K562 (cell line): ENCODE data around the gene PRM3. TPM values are rescaled to one million over a fixed set of nuclear protein-coding genes. Genes with fewer than 3 reads are reported as not detected.
"Not testable (repeated sequence)": the region's sequence is repeated elsewhere in the genome, so short reads cannot be mapped to it uniquely, and the experiment has no call there.

Source experiments
- ATAC-seq: fragments of 200-7000 bp; cut with Tn5 transposase; 3 replicates; pipeline ENCODE4 v1.9.1; 2020; ENCODE audit warnings: moderate library complexity
- BruUV-seq: library from RNA; stranded (reverse); fragments of 400-500 nt; replicated peaks from 2 replicates; lab custom pipeline; 2021; lab: Mats Ljungman, UMichigan
- CTCF ChIA-PET: fragments of 300-600 bp; formaldehyde crosslinking; extraction: SDS; loops from one replicate; lab custom pipeline; 2021; ENCODE audit warnings: low intra/inter-chr PET ratio; lab: Yijun Ruan, JAX
- POLR2A ChIA-PET: fragments of 300-600, 350-650 bp; sonication (Branson Sonifier 250); formaldehyde crosslinking; extraction: SDS; loops from one replicate; lab custom pipeline; 2021; ENCODE audit warnings: antibody characterized with exemption, inconsistent platforms; lab: Yijun Ruan, JAX
- DNase-seq, 4 experiments: peaks; one replicate each; pipeline versions ENCODE4 v3.0.0 to v3.0.0-alpha.2; 2011 to 2018; ENCODE audit warnings: low spot score in 3 of 4, mixed read lengths in 3 of 4; ENCODE audit errors: extremely low read depth in 1 of 4
- FAIRE-seq: peaks from 2 replicates; lab custom pipeline; 2011; peaks lifted over from hg19 to GRCh38; lab: Jason Lieb, UNC
- H2AFZ ChIP-seq: 2 replicates; pipeline ENCODE4 v1.6.0; 2011; ENCODE audit warnings: low read depth, low read length, control low read depth, inconsistent platforms
- H3K27ac ChIP-seq: fragments of 200-600 bp; 3 replicates; pipeline ENCODE4 v1.8.0; 2011; ENCODE audit warnings: low read depth, mild to moderate bottlenecking, control low read depth, inconsistent platforms, low read length, moderate library complexity, mixed read lengths; ENCODE audit errors: extremely low read depth
- H3K27me3 ChIP-seq, 2 experiments: fragments of 300-600 bp in 1 of 2; 2 replicates in 1 of 2; 3 replicates in 1 of 2; pipeline versions ENCODE4 v1.6.0 to v1.8.0; 2011; ENCODE audit warnings: inconsistent platforms in 2 of 2, low read length in 2 of 2, mild to moderate bottlenecking in 1 of 2, mixed read lengths in 1 of 2, moderate library complexity in 1 of 2; ENCODE audit not compliant: control insufficient read depth in 2 of 2, insufficient read depth in 2 of 2
- H3K36me3 ChIP-seq: fragments of 300-600 bp; 3 replicates; pipeline ENCODE4 v1.8.0; 2011; ENCODE audit warnings: mild to moderate bottlenecking, low read length, inconsistent platforms; ENCODE audit not compliant: control insufficient read depth, insufficient read depth
- H3K4me1 ChIP-seq, 2 experiments: fragments of 200-600 bp in 1 of 2; replicated peaks in 1 of 2; 2 replicates in 1 of 2; 3 replicates in 1 of 2; pipeline versions ENCODE4 v1.5.1 to v1.8.0; 2011; ENCODE audit warnings: inconsistent platforms in 2 of 2, low read length in 2 of 2, mild to moderate bottlenecking in 1 of 2, mixed read lengths in 1 of 2, moderate library complexity in 1 of 2; ENCODE audit not compliant: control insufficient read depth in 2 of 2, insufficient read depth in 2 of 2
- H3K4me2 ChIP-seq: 2 replicates; pipeline ENCODE4 v1.6.1; 2011; ENCODE audit warnings: low read length, control low read depth, inconsistent platforms, mixed read lengths; ENCODE audit not compliant: insufficient read depth
- H3K4me3 ChIP-seq: fragments of 200-600 bp; sonication (generic), shearing (Covaris generic); 2 replicates; pipeline ENCODE4 v1.5.1; 2016; ENCODE audit warnings: control low read depth, inconsistent platforms
- H3K79me2 ChIP-seq: fragments of 200-600 bp; 3 replicates; pipeline ENCODE4 v1.8.0; 2011; ENCODE audit warnings: low read length, inconsistent platforms; ENCODE audit not compliant: control insufficient read depth, insufficient read depth
- H3K9ac ChIP-seq, 2 experiments: 2 replicates each; pipeline versions ENCODE4 v1.6.0 to v1.6.1; 2011; ENCODE audit warnings: low read depth in 2 of 2, low read length in 2 of 2, control low read depth in 1 of 2, inconsistent platforms in 1 of 2, mild to moderate bottlenecking in 1 of 2, mixed read lengths in 1 of 2; ENCODE audit not compliant: insufficient read depth in 1 of 2
- H3K9me1 ChIP-seq: one replicate; pipeline ENCODE4 v1.6.0; 2011; ENCODE audit warnings: inconsistent platforms, mild to moderate bottlenecking, low read length, moderate library complexity; ENCODE audit not compliant: control insufficient read depth, insufficient read depth
- H3K9me3 ChIP-seq: replicated peaks from 2 replicates; pipeline ENCODE4 v1.5.1; 2011; ENCODE audit warnings: low read depth, low read length, inconsistent platforms; ENCODE audit not compliant: control insufficient read depth, insufficient read depth
- H4K20me1 ChIP-seq: replicated peaks from 2 replicates; pipeline ENCODE4 v1.6.1; 2011; ENCODE audit warnings: low read length, inconsistent platforms, mixed read lengths; ENCODE audit not compliant: control insufficient read depth, insufficient read depth
- CHD2 ChIP-seq: IDR thresholded peaks from 2 replicates; pipeline ENCODE4 v1.6.1; 2011; ENCODE audit warnings: low read depth, low read length
- CREB1 ChIP-seq, 2 experiments: sonication (generic) in 1 of 2; formaldehyde crosslinking in 1 of 2; IDR thresholded peaks; 2 replicates each; pipeline versions ENCODE4 v1.6.1 to v1.8.0; 2012 to 2022; ENCODE audit warnings: inconsistent platforms in 1 of 2, mild to moderate bottlenecking in 1 of 2, missing genetic modification reagents in 1 of 2, moderate library complexity in 1 of 2
- CSDE1 ChIP-seq, 2 experiments: fragments of 450-650 bp; IDR thresholded peaks; 2 replicates each; pipeline ENCODE4 v1.6.1; 2016; ENCODE audit warnings: mild to moderate bottlenecking in 1 of 2
- DNMT1 ChIP-seq: fragments of 450-650 bp; IDR thresholded peaks from 2 replicates; pipeline ENCODE4 v1.6.1; 2016; ENCODE audit warnings: antibody characterized with exemption, mild to moderate bottlenecking
- PHTF2 ChIP-seq: fragments of 250-450 bp; sonication (Bioruptor Pico); IDR thresholded peaks from 2 replicates; pipeline ENCODE4 v1.5.0; 2021; ENCODE audit warnings: mild to moderate bottlenecking
- RB1 ChIP-seq: fragments of 450-650 bp; IDR thresholded peaks from 2 replicates; pipeline ENCODE4 v1.6.1; 2017; ENCODE audit warnings: low read depth, mild to moderate bottlenecking
- TAF15 ChIP-seq: fragments of 200-400 bp; formaldehyde crosslinking; IDR thresholded peaks from 2 replicates; pipeline ENCODE4 v1.6.1; 2017; ENCODE audit warnings: mild to moderate bottlenecking, low read depth, low read length, moderate library complexity
- TRIM24 ChIP-seq, 2 experiments: fragments of 450-650 bp; IDR thresholded peaks; 2 replicates each; pipeline ENCODE4 v1.6.1; 2016
- U2AF2 ChIP-seq: fragments of 200-400 bp; formaldehyde crosslinking; optimal IDR thresholded peaks from 2 replicates; pipeline ENCODE3; 2017; ENCODE audit warnings: low read depth, mild to moderate bottlenecking, low read length
- ZNF134 ChIP-seq: fragments of 250-450 bp; sonication (Bioruptor Pico); conservative IDR thresholded peaks from 2 replicates; pipeline ENCODE4 v1.4.0; 2020
- ZNF140 ChIP-seq: fragments of 250-450 bp; sonication (Bioruptor Pico); IDR thresholded peaks from 2 replicates; pipeline ENCODE4 v1.8.0; 2021; ENCODE audit warnings: moderate library complexity, mild to moderate bottlenecking, inconsistent platforms
- ZNF146 ChIP-seq: IDR thresholded peaks from one replicate; pipeline ENCODE4 v1.6.1; 2018; ENCODE audit warnings: missing compliant biosample characterization; ENCODE audit not compliant: unreplicated experiment
- ZNF384 ChIP-seq: IDR thresholded peaks from 2 replicates; pipeline ENCODE4 v1.6.1; 2012; ENCODE audit warnings: low read depth, low read length, improper control_type of control experiment
- ZNF584 ChIP-seq: fragments of 200-800 bp; sonication (Bioruptor generic); IDR thresholded peaks from 2 replicates; pipeline ENCODE4 v1.6.1; 2016; ENCODE audit warnings: low read depth, mild to moderate bottlenecking, missing genetic modification characterization, missing compliant biosample characterization
- ZNF76 ChIP-seq: fragments of 250-450 bp; sonication (Bioruptor Pico); IDR thresholded peaks from 2 replicates; pipeline ENCODE4 v1.4.0; 2020; ENCODE audit warnings: mild to moderate bottlenecking, moderate library complexity, borderline replicate concordance
- WGBS: fragments of 100-300 bp; shearing (Covaris generic); methylation state at CpG from one replicate; pipeline ENCODE4 v1.1.6; 2016; ENCODE audit warnings: low coverage, mixed read lengths; ENCODE audit not compliant: insufficient coverage; ENCODE audit errors: missing lambda C conversion rate; 5-methylcytosine and 5-hydroxymethylcytosine counted together
- in situ Hi-C: fragments of 300-500 bp; cut with MboI; formaldehyde crosslinking; loops from 4 replicates; pipeline ENCODE4 v1.15.0; 2018; ENCODE audit warnings: inconsistent platforms, mixed read lengths
- intact Hi-C: fragments of 100-400 bp; cut with micrococcal nuclease; formaldehyde crosslinking; loops from 2 replicates; pipeline ENCODE4 v1.14.2; 2022
- polyA plus RNA-seq, 8 experiments: library from polyadenylated mRNA; depleted of rRNA in 4 of 8; stranded (reverse) in 5 of 8; unstranded in 3 of 8; fragments of >200 nt; fragmentation: Nextera tagmentation in 2 of 8; fragmentation: Illumina TruSeq in 1 of 8; extraction: Ambion mirVana in 2 of 8; extraction: Trizol in 1 of 8; gene quantifications; 2 replicates each; pipeline versions ENCODE4 v1.2.1 to v1.2.3, GENCODE V29; 2011 to 2014; ENCODE audit warnings: inconsistent platforms in 1 of 8, missing spikeins in 1 of 8
- total RNA-seq, 7 experiments: library from RNA; depleted of rRNA in 6 of 7; stranded (reverse); fragments of >200 nt in 6 of 7; fragmentation: Illumina TruSeq in 2 of 7; extraction: Trizol in 2 of 7; gene quantifications; 2 replicates each; pipeline versions ENCODE4 v1.2.1 to v1.2.3, GENCODE V29; 2011 to 2021; ENCODE audit warnings: low replicate concordance in 1 of 7
- TF ChIP-seq, protein P1 (sequence below): fragments of 250-450 bp; sonication (Bioruptor Pico); IDR thresholded peaks from 2 replicates; pipeline ENCODE4 v1.8.0; 2021; ENCODE audit warnings: borderline replicate concordance, mild to moderate bottlenecking, moderate library complexity; ENCODE audit not compliant: poor library complexity, severe bottlenecking

PRM3 gene
- total and polyA plus RNA-seq, 9 of the 15 experiments (the other 6 are each of a cell fraction or from before 2014, with no cell fraction given): not detected

- intact Hi-C loops: no loop called here
- FAIRE-seq (no peak), DNase-seq (no peak)
- Histone ChIP-seq H4K20me1 (no peaks in the 10 kb centered on the region), H3K9me3 (no peaks in the 10 kb centered on the region), H3K79me2 (no peaks in the 10 kb centered on the region), H3K4me1 (no peaks in the 10 kb centered on the region), H3K4me2 (no peak overlapping the region), H3K36me3 (no peaks in the 10 kb centered on the region)
- CTCF ChIA-PET: no interaction called here
- POLR2A ChIA-PET: interaction anchor here (1.4 kb wide), 1 partner anchor 12 kb away, joined by 3 read pairs; no protein-coding TSS in a partner anchor
- 4% methylated on average over 8 of the region's 8 CpGs for WGBS
- TF ChIP-seq ZNF76 (CRISPR knock-in tag): no peak
- no peak for TF ChIP-seq CHD2
- TF ChIP-seq ZNF134 (CRISPR knock-in tag): no peak
- no peak for TF ChIP-seq ZNF146 (CRISPR knock-in tag)
- TF ChIP-seq RB1: no peak
- no peak for TF ChIP-seq ZNF584 (CRISPR knock-in tag)
- TF ChIP-seq TRIM24 (IDR thresholded peaks at IDR 0.05): no peak
- no peak for TF ChIP-seq ZNF384
- no peak for TF ChIP-seq CSDE1 (IDR thresholded peaks at IDR 0.05)
- TF ChIP-seq, protein P1, sequence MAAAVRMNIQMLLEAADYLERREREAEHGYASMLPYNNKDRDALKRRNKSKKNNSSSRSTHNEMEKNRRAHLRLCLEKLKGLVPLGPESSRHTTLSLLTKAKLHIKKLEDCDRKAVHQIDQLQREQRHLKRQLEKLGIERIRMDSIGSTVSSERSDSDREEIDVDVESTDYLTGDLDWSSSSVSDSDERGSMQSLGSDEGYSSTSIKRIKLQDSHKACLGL (CRISPR knock-in tag): no peak
- no peak for TF ChIP-seq TAF15
- TF ChIP-seq DNMT1: no peak
- no peak for TF ChIP-seq PHTF2
- no peak for TF ChIP-seq CREB1 (IDR thresholded peaks at IDR 0.05)
- TF ChIP-seq CREB1 (CRISPR knock-in tag; IDR thresholded peaks at IDR 0.05): no peak
- TF ChIP-seq U2AF2: no peak
- no peak for TF ChIP-seq ZNF140
- TF ChIP-seq, all 486 proteins: peak for 0
- in situ Hi-C loops: no loop called here
- Histone ChIP-seq H3K9me1 (no peaks in the 10 kb centered on the region), H3K9ac (no peak overlapping the region), H3K27me3 (peaks cover 17 to 52% of the 10 kb centered on the region in 2 experiments), H3K4me3 (no peak overlapping the region), H3K27ac (no peak overlapping the region), H2AFZ (no peak overlapping the region)
- ATAC-seq: no peak
- no TSS peak for BruUV-seq
These were observed 16.9 kb upstream of the PRM3 start for GRCh38 chr16:11290102-11290893.

DNA sequence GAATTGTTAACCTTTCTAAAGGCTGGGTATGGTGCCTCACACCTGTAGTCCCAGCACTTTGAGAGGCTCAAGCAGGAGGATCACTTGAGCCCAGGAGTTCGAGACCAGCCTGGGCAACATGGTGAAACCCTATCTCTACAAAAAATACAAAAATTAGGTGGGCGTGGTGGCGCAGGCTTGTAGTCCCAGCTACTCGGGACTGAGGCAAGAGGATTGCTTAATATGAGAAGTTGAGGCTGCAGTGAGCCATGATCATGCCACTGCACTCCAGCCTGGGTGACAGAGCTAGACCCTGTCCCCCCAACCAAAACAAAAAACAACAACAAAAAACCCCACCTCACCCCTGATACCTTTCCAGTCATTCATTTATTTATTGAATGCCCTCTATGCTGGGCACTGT, 16.3 kb upstream of the PRM3 start:
- H2AFZ ChIP-seq, H3K79me2 ChIP-seq, H3K4me1 ChIP-seq, H3K4me3 ChIP-seq, H3K36me3 ChIP-seq, ATAC-seq, FAIRE-seq, BruUV-seq, in situ Hi-C loops, CTCF ChIA-PET, H3K4me2 ChIP-seq, H3K9ac ChIP-seq, H3K9me3 ChIP-seq, H3K27ac ChIP-seq, DNase-seq, intact Hi-C loops, H4K20me1 ChIP-seq, H3K9me1 ChIP-seq: not testable (repeated sequence)
- WGBS: 2% methylated on average over 4 of the region's 4 CpGs
- peaks cover 19 to 54% of the 10 kb centered on the region in 2 experiments for H3K27me3 ChIP-seq
- POLR2A ChIA-PET: interaction anchor here (1.4 kb wide), 1 partner anchor 12 kb away, joined by 3 read pairs; no protein-coding TSS in a partner anchor
